GM21447 (cell line): ENCODE data around the gene DHRS11.
"Not testable (repeated sequence)": the region's sequence is repeated elsewhere in the genome, so short reads cannot be mapped to it uniquely, and the experiment has no call there.

Source experiments
- ATAC-seq: cut with Tn5 transposase; IDR thresholded peaks from one replicate; pipeline ENCODE4 v1.9.1; 2021; ENCODE audit not compliant: unreplicated experiment

DHRS11 gene

DNA sequence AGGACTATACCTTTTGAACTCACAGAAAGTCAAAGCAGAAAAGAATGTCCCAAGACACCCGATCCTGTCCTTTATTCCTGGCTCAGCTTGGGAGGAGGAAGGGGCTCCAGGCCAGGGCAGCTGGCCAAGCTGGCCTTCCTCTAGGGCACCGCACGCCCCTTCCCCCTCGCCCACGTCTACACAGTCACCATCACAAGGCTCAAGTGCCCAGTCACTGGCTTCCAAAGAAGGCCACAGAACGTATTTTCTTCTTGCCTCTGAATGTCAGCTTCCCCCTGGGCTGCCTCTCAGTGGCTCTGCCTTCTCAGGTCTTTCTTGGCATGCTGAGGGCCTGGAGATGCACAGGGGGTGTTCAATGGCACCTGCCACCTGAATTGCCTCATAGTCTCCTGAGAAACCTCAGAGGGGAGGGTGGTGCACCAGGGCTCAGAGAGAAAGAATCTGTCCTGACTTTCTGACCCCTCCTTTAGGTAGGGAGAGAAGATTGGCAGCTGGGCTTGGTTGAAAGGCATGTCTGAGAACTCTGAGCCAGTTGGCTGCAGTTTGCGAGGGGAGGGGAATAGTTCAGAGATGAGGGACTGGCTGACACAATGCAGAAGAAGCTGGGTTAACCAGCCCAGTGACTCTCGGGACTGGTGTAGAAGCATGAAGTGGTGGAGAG, 2.1 kb downstream of the DHRS11 start:
- ATAC-seq: no peak

DNA sequence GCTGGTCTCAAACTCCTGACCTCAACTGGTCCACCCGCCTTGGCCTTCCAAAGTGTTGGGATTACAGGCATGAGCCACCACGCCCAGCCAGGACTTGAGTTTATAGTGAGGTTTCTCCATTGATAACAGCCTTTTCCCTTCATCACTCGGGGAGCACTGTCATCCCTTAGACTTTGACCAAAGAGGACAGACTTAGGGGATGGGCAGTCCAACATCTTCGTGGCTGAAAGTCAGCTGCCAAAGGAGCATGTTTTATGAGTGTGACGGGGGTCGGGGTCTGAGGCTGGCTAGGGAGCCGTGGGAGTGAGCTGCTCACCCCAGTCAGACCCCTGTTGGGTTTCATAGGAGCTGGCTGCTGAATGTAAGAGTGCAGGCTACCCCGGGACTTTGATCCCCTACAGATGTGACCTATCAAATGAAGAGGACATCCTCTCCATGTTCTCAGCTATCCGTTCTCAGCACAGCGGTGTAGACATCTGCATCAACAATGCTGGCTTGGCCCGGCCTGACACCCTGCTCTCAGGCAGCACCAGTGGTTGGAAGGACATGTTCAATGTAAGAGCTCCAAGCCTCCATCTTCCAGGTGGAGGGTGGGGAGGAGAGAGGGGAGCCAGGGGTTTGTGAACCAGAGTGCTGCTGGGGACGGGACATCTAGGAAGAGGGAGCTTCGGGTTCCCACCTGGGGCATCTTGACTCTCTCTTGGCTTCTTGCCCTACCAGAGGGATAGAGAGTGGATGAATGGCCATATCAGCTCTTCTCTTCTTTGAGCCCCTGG, 3.1 kb downstream of the DHRS11 start:
- no peak for ATAC-seq

DNA sequence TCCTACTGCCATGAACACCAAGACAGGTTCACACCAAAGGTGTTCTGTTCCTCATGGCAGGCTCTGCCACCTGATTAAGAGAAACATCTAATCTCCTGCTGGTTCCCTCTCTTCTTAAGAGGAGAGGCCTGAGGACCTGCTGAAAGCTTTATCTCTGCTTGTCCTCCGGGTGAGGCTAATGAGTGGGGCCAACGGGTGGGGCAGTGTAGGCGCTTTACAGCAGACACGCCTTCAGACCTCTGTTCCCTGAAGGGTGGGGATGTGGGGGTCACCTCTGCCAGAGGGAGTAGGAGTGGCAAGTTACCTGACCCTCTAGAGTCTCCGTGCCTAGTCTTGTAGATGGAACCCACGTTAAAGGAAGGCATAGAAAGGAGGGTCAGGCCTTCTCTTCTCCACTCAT, 5.5 kb downstream of the DHRS11 start:
- no peak for ATAC-seq

DNA sequence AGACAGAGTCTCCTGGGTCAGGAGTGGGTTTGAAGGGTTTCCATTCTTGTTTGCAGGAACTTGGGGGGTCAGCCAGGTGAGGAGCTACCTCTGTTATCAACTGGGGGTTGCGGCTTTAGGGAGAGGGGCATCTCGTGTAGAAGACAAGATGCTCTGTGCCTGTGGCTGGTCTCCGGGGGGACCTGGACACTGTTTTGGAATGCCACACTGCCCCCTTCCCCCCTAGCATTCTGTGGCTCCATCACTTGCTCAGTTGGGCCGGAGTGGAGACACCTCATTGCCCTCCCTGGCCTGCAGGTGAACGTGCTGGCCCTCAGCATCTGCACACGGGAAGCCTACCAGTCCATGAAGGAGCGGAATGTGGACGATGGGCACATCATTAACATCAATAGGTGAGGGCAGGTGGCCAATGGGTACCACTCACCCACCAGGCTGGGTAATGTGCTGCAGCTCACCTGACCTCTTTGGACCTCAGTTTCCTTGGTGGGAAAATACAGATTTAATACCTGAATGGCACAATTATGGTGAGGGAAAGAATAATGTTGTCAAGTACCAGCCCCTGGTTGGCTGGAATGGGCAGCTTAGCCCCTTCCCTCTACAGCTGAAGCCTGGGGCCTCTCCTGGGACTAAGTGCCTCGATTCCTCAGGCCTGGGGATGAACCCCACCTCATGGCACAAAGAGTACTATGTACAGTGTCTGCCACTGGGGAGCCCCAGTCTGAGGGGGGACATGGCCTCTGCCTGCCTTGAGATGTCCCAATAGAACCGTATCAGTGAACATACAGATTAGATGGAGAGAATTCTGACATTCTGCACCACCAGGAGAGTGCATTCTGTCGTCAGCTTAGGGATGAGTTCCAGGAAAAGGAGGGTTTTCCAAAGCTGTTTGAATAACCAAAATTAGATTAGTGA, 6.4 kb downstream of the DHRS11 start:
- no peak for ATAC-seq

DNA sequence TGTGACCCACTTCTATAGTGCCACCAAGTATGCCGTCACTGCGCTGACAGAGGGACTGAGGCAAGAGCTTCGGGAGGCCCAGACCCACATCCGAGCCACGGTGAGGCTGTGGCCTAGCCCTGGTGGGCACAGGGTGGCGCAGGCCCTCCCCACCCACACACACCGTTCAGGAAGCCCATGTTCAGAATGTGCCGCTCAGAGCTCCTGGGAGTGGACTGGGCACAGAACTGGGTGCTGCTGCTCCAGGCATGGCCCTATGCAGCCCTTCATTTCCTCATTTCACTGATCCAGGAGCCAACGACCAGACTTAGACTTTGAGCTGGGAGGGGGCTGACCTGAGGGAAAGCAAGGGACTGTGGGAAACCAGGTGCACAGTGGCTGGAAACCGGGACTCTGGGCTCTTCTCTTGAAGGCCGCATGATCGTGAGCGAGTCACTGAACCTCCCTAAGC, 7.3 kb downstream of the DHRS11 start:
- no peak for ATAC-seq

DNA sequence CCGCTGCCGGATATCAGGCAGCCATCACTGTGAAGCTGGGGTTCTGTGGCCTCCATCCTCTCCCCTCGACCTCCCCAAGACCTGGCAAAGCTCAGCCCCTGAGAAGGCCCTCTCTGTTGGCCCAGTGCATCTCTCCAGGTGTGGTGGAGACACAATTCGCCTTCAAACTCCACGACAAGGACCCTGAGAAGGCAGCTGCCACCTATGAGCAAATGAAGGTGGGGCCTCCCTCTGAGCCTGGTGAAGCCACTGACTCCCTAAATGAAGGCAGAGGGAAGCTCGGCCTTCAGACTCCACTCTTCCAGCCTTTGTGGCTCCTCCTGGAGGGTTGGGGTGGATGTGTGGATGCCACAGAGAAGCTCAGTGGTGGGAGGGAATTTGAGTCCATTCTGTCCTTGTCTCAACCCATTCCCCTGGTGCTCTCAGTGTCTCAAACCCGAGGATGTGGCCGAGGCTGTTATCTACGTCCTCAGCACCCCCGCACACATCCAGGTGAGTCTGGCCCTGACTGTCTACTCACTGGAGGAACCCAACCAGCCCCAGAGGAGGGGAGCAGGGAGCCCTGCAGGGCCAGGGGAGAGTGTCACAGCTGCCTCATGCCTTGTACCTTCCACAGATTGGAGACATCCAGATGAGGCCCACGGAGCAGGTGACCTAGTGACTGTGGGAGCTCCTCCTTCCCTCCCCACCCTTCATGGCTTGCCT, 8.0 kb downstream of the DHRS11 start:
- ATAC-seq: no peak

DNA sequence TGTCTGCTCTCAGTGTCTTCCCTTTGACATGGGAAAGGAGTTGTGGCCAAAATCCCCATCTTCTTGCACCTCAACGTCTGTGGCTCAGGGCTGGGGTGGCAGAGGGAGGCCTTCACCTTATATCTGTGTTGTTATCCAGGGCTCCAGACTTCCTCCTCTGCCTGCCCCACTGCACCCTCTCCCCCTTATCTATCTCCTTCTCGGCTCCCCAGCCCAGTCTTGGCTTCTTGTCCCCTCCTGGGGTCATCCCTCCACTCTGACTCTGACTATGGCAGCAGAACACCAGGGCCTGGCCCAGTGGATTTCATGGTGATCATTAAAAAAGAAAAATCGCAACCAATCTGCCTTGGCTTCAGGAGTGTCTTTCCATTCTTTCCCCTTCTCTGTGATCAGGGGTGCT, 8.8 kb downstream of the DHRS11 start:
- ATAC-seq: no peak

DNA sequence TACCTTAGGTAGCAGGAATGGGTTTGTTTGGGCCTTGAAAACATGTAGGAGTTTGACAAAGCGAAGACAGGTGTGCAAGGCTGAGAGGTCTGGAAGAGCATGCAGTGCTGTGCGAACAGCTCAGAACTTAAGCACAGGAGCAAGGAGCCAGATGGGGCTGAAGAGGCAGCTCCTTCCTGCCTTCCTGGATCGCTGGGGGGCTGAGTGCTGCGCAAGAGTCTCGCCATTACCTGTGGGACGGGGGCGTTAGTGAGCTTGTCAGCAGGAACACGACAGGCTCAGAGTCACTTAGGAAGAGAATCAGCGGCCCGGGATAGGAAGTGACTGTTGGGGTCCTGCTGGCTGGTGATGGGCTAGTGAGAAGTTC, 9.2 kb downstream of the DHRS11 start:
- ATAC-seq: no peak

DNA sequence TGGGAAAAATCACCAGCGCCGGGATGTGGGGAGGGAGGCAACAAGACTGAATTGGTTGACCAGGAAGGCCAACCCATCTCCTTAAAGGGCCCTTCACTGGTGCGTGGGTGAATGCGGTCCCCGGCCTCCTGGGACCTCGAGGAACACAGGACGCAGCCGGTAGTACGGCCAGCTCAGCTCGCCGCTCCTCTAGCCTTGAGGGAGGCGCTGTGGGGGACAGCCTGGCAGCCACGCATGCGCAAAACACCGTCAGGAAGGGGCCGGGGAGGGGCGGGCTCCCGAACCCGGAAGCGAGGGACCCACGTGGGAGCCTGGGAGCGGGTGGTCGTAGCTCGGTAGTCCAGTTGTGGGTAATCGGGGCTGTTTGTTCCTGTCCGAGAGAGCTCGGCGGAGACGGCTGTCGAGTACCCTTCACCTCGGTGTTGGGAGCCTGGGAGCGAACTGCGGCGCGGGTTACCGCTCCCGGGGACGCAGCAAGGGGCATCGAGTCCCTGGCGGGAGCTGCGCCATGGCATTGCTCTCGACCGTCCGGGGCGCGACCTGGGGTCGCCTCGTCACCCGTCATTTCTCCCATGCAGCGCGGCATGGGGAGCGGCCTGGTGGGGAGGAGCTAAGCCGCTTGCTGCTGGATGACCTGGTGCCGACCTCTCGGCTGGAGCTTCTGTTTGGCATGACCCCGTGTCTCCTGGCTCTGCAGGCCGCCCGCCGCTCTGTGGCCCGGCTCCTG, 9.8 kb downstream of the DHRS11 start, which contains the start of gene MRM1:
Gene MRM1 (plus strand): TSS at position 281 of the 727 bp plus-strand sequence. CDS start 228 bp downstream, at position 509.
- ATAC-seq: peak; percentile 76

DNA sequence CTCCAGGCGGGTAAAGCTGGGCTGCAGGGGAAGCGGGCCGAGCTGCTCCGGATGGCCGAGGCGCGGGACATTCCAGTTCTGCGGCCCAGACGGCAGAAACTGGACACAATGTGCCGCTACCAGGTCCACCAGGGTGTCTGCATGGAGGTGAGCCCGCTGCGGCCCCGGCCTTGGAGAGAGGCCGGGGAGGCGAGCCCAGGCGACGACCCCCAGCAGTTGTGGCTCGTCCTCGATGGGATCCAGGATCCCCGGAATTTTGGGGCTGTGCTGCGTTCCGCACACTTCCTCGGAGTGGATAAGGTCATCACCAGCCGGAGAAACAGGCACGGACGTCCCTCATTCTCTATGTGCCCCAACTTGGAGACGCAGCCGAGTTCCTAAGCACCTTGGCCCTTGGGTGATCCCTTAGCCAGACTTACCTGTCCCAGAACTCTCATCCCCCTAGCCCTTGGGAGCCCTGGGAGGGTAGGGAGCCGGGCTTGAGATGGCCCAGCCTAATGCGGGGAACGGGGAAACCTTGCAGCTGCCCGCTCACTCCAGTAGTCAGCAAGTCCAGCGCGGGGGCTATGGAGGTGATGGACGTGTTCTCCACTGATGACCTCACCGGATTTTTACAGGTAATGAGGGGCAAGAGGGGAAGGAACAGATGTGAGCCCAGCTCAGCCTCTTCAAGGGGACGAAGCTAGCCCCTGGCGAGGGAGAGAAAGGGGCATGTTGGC, 10.5 kb downstream of the DHRS11 start:
- ATAC-seq: peak; percentile 11

DNA sequence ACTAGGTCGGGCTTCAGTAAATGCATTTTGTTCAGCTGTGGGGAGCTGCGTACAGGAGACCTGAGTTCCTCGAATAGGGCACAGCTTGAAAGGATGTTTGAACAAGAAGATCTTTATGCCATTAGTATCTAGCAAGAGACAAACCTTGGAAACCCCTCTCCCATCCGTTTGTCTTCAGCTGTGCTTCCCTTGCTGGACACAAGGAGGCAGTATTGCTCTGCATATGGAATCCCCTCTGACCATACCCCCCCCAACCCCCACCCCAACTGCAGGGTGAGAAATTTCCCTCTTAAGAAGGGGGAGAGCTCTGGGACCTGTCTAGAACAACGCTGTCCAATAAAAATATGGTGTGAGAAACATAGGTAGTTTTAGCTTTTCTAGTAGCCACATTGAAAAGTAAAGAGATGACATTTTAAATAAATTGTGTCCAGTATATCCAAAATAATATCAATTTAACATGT, 11.3 kb downstream of the DHRS11 start:
- ATAC-seq: no peak

DNA sequence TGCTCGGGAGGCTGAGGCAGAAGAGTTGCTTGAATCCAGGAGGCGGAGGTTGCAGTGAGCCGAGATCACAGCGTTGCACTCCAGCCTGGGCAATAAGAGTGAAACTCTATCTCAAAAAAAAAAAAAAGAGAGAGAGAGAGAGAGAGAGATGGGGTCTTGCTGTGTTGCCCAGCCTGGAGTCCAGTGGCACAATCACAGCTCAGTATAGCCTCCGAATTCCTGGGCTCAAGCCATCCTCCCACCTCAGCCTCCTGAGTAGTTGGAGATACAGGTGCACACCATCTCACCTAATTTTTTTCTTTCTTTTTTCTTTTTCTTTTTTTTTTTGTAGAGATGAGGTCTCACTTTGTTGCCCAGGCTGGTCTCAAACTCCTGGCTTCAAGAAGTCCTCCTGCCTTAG, 13.3 kb downstream of the DHRS11 start:
- not testable (repeated sequence) for ATAC-seq

DNA sequence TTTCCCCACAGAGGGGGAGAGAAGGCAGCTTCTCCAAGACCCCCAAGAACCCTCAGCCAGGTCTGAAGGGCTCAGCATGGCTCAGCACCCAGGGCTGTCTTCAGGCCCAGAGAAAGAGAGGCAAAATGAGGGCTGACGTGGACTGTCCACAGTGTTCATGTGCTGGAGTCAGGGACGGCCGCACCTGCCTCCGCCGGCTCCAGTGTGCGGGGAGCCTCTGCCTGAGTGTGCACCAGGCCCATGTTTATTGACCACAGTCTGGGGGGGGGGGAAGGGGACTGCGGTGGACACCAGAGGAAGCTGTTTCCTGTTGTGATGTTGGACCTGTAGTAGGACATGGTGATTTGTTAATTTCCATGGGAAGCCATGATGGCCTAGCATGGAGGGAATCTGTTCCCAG, 16.6 kb downstream of the DHRS11 start:
- no peak for ATAC-seq

DNA sequence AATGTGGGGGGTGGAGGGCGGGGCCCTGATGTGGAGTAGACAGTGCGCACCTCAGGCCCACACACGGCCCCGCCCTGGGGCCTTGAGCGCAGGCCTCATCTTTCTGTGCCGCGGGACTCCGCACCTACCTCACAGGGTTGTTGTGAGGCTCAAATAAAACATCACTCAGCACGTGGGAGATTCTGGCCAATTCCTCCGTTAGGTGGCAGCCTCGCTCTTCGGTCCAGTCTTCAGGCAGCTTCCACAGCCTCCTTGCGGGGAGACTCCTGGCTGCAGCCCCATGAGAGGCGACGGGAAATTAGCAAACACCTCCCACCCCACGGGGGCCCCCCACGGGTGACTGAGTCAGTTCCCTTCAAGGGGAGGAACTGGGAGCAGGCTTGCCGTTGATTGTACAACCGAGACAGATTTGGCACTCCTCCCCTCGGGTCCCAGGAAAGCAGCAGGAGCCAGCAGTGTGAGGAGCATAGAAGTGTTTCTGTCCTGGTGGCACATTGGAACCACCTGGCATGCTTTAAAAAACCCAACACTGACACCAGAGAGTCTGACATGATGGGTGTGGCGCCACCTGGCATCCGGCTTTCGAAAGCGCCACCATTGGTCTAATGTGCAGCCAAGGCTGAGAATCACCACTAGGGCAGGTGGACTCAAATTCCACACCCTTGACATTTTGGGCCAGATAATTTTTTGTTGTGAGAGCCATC, 17.3 kb downstream of the DHRS11 start:
- no peak for ATAC-seq

DNA sequence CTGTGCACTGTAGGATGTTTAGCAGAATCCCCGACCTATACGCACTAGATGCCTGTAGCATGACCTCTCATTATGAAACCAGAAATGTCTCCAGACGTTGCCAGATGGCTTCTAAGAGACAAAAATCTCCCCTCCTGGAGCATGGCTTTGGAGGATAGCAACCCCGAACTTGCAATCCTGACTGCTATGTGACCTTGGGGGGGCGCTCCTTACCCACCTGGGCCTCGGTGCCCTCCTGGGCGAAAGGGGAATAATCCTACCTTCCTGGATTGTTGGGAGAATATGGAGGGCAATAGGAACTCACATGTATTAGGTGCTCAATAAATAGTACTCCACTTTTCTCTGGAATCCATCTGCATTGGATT, 17.8 kb downstream of the DHRS11 start:
- no peak for ATAC-seq

DNA sequence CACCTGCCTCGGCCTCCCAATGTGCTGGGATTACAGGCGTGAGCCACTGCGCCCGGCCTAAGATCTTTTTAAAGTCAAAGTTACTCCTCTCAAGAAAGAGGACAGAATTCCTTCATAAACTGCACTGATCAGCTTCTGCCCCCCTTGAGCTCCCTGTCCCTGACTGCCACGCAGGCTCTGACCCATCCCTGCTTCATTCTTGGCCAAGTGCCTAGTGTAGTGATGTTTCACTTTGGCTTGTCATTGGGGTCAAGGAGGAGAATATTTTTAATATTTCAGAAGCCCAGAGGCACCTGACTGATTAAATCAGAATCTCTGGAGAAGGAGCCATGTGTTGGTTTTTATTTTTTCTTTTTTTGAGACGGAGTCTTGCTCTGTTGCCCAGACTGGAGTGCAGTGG, 18.8 kb downstream of the DHRS11 start:
- ATAC-seq: no peak

DNA sequence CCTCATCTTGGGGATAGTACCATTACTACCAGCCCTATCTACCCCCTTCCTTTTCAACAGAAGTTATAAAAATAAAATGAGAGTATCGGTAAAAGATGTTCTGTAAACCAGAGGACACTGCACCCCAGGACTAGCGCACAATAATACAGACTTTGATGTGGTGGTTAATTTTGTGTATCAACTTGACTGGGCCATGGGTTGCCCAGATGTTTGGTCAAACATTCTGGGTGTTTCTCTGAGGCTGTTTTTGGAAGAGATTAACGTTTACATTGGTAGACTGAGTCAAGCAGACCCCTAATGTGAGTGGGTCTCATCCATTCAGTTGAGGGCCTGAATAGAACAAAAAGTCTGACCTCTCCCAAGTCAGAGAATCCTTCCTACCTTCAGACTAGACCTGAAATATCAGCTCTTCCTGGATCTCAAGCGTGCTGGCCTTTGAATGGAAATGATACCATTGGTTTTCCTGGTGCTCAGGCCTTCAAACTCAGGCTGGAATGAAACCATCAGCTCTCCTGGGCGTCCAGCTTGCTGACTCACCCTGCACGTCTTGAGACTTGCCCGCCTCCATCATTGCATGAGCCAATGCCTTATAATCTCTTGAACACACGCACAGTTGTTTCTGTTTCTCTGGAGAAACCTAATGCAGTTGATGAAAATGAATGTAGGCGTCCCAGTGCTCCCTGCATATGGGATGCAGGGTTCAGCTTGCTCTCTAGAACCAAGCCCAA, 19.8 kb downstream of the DHRS11 start:
- ATAC-seq: no peak

DNA sequence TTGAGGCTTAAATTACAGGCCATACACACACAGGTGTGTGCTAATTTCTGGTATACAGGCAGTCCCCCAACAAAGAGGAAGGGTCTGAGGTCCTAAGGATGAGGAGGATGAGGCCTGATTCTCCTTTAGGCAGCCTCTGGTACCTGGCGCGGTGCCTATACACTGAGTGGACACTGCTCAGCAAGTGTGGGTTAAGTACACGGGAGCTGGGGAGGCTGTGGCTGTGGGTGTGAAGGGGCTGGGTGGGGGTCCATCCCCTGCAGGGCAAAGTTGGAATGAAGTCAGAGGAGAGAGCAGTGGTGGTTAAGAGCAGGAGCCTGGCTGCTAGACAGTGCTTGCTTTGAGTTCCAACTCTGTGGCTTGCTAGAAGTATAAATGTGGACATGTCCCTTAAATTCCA, 20.6 kb downstream of the DHRS11 start:
- no peak for ATAC-seq
